Stimulated activated CD4-positive, alpha-beta T cell treated with anti-CD3 and anti-CD28 coated beads, Interleukin-4, amount 100 ng/mL, for 24 hours (primary cell): Measurements from ENCODE around the gene THEM5.
"Not testable (repeated sequence)": the region's sequence is repeated elsewhere in the genome, so short reads cannot be mapped to it uniquely, and the experiment has no call there.

Experiments
- DNase-seq: peaks from one replicate; pipeline ENCODE4 v3.0.0-alpha.2; 2020

The THEM5 gene

DNA sequence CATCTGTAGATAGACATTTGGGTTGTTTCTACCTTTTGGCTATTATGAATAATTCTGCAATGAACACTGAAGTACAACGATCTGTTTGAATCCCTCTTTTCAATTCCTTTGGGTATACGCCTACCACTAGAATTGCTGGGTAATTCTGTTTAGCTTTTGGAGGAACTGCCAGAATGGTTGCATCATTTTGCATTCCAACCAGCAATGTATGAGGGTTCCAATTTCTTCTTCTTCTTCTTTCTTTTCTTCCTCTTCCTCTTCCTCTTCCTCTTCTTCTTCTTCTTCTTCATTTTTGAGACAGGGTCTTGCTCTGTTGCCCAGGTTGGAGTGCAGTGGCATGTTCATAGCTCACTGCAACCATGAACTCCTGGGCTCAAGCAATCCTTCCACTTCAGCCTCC, 13.8 kb upstream of the THEM5 start:
- no peak for DNase-seq

- no peak for DNase-seq
Observed at GRCh38 chr1:151864411-151864810, 10.9 kb upstream of the THEM5 start.

GRCh38 chr1:151862604-151863003, 9.1 kb upstream of the THEM5 start:
- DNase-seq, result no peak

GRCh38 chr1:151860504-151861187, 7.1 kb upstream of the THEM5 start:
- DNase-seq, result no peak

DNA sequence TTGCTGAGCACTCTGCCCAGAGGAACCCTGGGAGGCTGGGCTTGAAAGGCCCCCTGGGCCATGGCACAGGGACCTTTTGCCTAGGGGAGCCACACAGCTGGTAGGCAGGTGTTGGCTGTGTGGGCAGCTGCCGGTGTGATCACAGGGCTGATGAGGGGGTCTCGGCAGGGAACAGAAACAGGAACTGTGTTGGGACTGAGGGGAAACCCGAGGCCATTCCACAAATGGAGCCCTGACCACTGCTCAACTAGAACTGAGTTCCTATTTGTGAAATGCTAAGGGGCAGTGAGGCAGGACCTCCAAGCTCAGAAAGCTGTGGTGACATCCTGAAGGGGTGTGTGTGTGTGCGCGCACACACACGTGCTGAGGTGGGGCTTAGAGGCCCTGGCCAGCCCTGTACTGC, 6.4 kb upstream of the THEM5 start:
- no peak for DNase-seq

GRCh38 chr1:151858886-151859665, 5.6 kb upstream of the THEM5 start:
- DNase-seq, result no peak

DNA sequence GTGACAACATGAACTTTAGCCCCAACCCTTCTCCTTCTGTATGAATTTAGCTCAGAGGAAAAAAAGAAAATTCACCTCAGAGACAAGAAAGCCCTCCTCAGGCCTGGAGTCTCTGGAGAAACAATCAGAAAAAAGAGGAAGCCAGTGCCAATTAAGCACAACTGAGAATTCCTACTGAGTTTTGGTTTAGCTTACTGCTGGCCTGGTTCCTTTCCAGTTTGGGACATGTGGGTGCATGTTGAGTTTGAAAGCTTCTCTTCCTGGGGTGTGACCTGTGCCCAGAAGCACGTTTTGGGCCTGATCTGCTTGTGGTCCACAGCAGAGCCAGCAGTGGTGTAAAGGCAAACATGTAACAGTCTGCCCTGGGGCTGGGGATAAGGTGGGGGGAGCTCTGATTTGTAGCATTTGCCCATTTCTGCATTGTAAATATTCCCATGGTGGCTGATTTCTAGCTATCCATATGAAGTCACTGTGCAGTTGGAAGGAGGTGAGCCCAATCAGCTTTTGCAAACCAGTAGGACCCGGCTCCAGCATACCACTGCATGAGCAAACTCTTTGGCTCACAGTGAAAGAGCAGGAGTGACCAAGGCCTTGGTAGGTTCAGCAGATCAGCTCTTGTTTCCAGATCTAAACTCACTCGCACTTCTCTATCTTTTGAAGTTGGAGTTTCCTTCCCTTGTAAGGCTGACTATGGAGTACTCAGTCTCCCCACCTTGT, 4.7 kb upstream of the THEM5 start:
- no peak for DNase-seq

DNA sequence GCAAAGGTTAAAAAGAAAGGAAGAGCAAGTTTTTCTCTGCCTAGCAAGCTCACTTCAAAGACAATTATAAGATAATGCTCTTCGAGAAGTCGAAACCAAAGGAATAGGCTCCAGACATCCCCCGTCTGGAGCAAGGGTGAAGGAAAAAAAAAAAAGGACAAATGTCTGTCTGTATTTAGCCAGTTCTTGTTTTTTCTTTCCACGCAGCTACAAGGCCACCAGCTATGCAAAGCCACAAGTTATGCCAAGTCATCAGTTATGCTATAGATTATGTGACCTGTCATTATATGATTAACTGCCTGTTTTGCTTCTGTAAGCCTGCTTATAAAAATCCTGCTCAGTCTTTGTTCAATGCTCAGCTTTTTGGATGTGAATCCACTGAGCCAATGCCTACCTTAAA, 2.4 kb upstream of the THEM5 start:
- no peak for DNase-seq

DNA sequence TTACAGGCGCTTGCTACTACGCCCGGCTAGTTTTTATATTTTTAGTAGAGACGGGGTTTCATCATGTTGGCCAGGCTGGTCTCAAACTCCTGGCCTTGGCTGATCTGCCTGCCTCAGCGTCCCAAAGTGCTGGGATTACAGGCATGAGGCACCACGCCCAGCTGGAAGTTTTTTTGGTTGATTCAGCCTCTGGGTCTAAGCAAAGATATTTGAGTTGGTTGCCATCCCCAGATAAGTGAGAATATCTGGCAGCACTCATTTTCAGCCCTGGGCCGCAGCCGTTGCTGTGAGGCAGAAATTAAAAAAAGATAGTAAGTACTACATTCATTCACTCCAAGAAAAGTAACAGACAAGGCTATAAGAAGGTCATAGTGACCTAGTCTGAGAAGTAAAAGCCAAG, 2.0 kb upstream of the THEM5 start:
- DNase-seq, result not testable (repeated sequence)

GRCh38 chr1:151854658-151855057, 1.1 kb upstream of the THEM5 start:
- DNase-seq, result no peak

DNA sequence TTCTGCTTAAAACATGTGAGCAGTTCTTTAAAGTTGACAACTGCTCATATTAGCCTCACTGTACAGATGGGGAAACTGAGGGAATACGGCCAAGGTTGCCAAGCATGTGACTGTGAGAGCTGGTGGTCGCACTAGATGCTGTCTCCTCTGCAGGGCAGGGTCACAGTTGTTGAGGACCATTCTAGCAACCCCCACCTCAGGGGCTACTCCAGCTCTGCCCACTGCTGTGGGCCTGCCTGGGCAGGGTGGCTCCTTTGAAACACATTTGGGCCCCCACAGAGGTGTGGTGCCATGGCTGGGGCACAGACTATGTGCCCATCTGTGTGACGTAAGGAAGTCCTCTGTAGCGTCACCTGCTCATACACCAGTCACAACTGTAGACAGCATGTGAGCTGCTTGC, 779 bp downstream of the THEM5 start:
- DNase-seq, result no peak

DNA sequence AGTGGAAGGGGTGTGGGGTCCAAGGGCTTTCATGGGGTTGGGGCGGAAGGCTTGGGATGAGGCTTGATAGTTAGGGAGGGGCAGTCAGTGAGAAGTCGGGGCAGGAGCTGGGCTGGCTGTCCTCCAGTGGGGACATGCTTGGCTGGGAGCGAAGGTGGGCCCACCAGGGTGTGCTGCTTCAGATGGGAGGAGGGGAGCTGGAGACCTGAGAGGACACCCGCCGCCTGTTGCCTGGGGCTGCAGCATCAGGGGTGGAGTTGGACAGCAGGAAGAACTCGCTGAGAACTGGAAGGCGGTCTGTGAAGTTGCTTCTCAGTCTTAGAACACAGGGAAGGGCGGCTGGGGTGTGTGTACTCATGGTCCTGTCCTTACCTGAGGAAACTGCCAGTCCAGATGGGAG, 1.6 kb downstream of the THEM5 start:
- no peak for DNase-seq

DNA sequence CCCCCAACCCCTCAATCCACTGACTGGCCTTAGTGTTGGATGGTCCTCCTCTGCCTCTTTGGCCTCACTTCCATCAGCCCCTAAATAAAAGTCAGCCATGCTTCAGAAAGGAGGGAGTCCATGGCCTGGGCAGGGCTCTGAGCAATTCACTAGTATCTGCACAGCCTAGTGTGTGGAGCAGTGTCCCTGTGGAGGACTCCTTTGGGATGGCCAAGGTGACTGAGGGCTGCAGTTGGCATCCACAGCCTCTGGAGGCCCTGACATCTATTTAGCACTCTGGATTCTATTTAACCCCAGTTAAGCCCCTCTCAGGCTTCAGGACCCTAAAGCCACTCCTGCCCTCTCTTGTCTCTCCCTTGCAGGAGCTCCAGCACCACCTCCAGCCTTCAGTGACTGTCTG, 3.6 kb downstream of the THEM5 start:
- no peak for DNase-seq

DNA sequence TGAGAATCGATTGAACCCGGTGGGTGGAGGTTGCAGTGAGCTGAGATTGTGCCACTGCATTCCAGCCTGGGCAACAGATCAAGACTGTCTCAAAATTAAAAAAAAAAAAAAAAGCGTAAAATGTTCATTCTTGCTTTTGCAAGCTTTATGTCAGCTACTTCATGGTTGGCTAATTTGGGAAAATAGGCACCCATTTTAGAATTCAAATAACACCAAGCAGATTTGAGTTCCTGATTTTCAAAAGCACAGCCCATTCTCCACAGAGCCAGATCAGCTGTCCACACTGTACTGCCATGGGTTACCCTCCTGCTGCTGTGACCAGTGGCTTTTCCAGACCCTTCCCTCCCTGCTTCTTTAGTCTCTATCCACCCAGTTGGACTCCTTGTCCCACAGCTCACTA, 4.4 kb downstream of the THEM5 start:
- no peak for DNase-seq

DNA sequence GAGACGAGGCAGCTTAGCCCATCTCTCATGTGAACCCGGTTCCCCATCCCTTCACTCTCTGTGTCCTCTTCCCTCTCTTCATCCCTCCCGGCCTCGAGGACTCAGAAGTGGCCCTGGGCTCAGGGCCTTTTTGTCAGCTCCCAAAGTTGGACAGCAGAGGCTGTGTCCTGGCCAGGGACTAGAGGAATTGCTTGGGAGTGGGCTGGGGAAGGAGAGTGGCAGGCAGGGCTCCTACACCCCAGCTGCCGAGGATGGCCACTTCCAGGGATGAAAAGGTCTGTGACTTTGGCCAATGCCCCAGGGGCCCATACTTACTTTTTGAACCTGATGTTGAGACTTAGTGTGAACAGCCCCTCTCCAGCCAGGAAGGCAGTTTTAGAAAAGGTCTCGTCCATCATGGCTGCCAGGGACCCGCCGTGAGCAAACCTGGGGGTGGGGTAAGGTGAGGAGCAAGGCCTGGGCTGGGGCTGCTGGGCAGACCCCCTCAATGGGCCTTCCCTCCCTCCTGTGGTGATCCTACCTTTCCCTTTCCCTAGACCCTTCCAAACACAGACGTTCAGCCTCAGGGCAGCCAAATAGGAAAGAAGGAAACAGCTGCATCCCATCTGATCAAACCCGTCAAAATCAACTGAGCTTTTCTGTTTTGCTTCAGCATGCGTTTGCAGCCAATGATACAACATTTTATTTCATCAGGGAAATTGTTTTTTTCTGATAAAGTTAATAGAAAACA, 5.5 kb downstream of the THEM5 start:
- no peak for DNase-seq

DNA sequence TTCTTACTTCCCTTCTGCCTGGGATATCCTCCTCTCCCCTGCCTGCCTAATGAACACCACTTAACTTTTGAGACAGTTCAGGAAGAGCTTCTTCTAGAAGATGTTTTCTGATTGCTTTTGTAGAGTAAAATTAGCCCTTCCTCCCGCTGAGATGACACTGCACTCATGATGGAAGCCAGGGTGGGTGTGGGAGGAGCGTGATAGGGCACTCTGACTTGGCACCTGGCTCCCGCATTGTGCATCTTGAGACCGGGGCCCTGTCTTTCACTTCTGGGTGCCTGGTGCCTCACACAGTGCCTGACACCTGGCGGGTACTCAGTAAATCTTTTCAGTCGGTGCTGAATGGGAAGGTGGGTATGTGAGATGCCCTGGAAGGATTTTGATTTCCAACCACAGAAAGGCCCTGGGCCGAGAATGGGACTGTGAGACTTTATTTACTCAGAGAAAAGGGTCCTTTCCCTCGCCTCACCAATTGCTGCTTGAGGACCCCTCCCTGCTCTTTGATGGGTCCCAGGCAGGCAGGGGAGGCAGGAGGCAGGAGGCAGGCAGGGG, 6.8 kb downstream of the THEM5 start:
- DNase-seq, result no peak

DNA sequence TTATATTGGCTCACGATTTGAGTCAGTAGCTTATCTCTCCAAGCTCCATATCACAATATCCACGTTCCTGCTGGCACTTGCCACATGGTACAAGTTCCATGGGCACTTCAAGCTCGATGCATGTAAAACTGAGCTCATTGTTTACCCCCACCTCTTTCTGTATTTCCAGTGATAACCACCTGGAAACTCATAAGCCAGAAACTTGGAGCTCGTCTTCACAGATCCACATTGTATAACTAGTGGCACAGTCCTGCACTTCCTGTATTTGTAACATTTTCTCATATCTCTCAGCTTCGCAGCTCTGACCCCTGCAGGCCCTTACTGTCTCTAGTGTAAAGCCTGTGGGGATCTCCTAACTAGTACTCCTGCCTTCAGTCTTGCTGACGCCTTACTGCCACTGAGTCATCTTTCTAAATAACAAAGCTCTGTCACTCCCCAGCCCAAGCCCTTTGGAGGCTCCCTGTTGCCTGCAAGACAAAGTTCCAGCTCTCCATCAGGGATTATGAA, 7.4 kb downstream of the THEM5 start:
- no peak for DNase-seq

DNA sequence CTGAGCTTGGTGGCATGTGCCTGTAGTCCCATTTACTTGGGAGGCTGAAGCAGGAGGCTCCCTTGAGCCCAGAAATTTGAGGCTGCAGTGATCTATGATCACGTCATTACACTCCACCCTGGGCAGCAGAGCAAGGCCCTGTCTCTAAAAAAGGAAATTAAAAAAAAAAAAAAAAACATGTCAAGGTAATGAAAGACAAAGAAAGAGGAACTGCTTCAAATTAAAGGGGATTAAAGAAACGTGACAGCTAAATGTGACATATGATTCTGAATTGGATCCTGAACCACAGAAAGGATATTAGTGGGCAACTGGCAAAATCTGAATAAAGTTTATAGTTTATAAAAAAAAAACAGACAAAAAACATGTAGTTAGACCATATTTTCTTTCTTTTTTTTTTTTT, 10.1 kb downstream of the THEM5 start:
- no peak for DNase-seq

DNA sequence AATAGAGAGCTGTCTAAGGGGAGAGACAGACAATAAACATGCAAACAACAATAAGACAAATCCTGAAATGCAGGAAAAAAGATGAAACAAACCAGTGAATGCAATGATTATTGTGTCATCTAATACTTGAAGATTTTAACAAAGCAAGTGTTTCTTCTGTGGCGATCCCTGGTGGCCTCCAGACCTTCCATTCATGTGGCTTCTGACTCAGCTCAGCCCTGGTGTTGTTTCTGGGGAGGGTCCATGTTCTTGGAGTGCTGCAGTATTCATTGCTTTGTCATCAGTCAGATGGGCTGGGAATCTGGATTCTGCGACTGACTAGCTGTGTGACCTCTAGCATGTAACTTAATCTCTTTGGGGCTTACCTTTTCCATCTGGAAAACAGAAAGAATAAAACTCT, 12.4 kb downstream of the THEM5 start:
- no peak for DNase-seq

DNA sequence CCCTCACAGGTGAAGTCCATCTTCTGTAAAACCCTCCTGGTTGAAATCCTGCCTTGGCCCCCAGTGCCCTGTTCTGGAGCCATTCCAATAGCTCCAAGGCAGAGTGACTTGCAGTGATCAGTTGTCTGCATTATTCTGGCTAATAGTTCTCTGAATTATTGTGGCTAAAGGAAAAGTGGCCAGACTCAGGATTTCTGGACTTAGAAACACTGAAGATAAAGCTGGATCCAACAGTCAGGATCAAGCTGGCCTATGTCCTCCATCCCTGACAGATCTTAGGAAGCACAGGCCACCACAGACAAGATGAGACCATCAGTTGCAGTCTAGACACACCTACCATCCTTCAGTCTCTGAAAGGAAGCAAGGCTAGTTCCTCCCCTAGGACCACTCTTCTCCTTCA, 13.1 kb downstream of the THEM5 start:
- no peak for DNase-seq

GRCh38 chr1:151839457-151840403, 13.8 kb downstream of the THEM5 start, which contains the start of gene C2CD4D:
Gene C2CD4D (minus strand): TSS chr1:151839820. CDS start chr1:151838989, 831 bp downstream.
- DNase-seq, result peak; percentile 71

DNA sequence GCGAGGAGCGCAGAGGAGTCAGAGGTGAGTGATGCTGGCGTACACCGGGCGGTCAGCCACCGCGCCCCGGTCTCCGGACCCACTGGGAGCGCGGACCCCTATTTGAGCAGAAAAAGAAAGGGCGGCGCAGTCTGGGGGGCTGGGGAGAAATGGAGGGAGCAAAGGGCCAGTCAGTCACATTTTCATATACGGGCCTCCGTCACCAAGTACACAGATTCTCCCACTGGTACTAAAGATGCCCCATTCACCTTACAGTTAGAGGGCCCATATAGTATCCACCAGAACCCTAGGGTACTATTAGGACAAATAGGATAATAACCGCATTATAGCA, 14.5 kb downstream of the THEM5 start:
- DNase-seq, result no peak
